GM21381 (cell line): ENCODE measurements around the gene KLHL24.
"Not testable (repeated sequence)": the region's sequence is repeated elsewhere in the genome, so short reads cannot be mapped to it uniquely, and the experiment has no call there.

Experiments used
- ATAC-seq: cut with Tn5 transposase; IDR thresholded peaks from one replicate; pipeline ENCODE4 v1.9.1; 2021; ENCODE audit warnings: mild to moderate bottlenecking, moderate library complexity; ENCODE audit not compliant: unreplicated experiment

Gene KLHL24

DNA sequence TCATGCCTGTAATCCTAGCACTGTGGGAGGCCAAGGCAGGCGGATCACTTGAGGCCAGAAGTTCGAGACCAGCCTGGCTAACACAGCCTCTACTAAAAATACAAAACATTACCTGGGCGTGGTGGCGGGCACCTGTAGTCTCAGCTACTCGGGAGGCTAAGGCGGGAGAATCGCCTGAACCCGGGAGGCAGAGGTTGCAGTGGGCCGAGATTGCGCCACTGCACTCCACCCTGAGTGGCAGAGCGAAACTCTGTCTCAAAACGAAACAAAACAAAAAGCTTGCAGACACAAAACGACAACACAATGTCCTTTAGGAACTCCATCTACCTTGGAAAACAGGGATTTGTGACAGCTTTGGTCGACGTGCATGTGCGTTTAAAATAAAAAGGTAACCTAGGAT lies 716 bp upstream of the KLHL24 start:
- ATAC-seq: no peak

DNA sequence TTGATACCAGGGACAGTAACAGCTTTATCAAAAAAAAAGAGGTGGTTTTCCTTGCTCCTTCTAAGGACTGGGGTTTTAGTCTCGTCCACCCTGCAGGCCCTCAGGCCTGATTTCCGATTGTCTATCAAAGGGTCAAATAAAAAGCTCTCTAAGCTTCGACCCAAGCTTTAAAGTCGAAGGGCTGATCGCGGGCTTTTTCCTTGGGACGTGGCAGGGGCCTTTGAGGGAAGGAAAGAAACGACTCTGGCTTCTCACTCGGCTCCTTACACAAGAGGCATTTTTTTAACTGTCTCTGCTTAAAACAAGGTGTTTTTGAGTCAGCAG lies 354 bp upstream of the KLHL24 start:
- no peak for ATAC-seq

- peak; percentile 76 for ATAC-seq
These were observed 1.0 kb downstream of the KLHL24 start for GRCh38 chr3:183636221-183637105.

DNA sequence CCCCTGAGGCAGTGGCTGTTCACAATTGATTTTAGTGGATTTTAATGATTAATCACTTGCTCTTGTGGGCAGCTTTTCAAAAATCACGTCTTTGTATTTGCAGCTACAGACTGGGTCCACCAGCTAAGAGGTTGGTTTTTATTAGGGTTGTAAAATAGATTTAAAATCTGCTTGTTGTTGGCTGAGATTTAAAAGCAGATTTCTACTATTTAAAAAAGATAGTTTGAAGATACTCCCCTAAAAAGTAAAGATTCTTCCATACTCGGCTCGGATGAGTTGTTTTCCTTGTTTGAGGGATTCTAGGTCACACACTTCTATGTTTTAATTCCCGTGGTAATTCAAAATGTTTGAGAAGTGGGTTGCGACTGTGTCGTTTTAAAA lies 1.7 kb downstream of the KLHL24 start:
- ATAC-seq: no peak

DNA sequence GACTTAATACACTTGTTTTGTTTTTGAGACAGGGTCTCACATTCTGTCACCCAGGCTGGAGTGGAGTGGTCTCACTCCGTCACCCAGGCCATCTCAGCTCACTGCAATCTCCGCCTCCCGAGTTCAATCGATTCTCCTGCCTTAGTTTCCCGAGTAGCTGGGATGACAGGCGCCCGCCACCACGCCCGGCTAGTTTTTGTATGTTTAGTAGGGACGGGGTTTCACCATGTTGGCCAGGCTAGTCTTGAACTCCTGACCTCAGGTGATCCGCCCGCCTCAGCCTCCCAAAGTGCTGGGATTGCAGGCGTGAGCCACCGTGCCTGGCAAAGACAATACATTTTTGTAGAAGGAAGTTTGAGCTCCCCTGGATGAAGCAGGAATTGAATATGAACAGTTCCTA lies 2.2 kb downstream of the KLHL24 start:
- not testable (repeated sequence) for ATAC-seq

- no peak for ATAC-seq
These were observed 2.9 kb downstream of the KLHL24 start for GRCh38 chr3:183638101-183638852.

- ATAC-seq: not testable (repeated sequence)
These were observed 5.2 kb downstream of the KLHL24 start for GRCh38 chr3:183640635-183641034.

- ATAC-seq: no peak
These were observed 6.5 kb downstream of the KLHL24 start for GRCh38 chr3:183641882-183642281.

DNA sequence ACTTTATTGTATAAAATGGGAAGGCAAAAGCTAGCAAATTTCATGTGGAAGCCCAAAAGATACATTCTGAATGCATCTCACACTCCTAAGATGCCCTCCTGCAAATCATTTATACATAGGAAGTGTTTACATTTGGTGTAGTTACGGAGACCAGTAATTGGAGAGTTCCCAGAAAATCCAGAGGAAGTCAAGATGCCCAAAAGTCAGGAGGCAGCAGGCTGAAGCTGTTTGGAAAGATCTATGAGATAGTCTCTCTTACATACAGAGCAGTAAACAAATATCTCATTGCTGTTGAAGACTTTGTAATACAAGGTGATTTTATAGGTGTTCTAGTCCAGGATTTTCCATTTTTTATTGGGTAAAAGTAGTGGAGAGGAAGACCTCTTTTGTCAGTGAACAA lies 8.8 kb downstream of the KLHL24 start:
- no peak for ATAC-seq

GRCh38 chr3:183645254-183645653 lies 9.8 kb downstream of the KLHL24 start:
- no peak for ATAC-seq

DNA sequence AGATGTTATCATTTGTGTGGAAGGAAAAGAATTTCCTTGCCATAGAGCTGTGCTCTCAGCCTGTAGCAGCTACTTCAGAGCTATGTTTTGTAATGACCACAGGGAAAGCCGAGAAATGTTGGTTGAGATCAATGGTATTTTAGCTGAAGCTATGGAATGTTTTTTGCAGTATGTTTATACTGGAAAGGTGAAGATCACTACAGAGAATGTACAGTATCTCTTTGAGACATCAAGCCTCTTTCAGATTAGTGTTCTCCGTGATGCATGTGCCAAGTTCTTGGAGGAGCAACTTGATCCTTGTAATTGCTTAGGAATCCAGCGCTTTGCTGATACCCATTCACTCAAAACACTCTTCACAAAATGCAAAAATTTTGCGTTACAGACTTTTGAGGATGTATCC lies 15.1 kb downstream of the KLHL24 start:
- ATAC-seq: no peak

DNA sequence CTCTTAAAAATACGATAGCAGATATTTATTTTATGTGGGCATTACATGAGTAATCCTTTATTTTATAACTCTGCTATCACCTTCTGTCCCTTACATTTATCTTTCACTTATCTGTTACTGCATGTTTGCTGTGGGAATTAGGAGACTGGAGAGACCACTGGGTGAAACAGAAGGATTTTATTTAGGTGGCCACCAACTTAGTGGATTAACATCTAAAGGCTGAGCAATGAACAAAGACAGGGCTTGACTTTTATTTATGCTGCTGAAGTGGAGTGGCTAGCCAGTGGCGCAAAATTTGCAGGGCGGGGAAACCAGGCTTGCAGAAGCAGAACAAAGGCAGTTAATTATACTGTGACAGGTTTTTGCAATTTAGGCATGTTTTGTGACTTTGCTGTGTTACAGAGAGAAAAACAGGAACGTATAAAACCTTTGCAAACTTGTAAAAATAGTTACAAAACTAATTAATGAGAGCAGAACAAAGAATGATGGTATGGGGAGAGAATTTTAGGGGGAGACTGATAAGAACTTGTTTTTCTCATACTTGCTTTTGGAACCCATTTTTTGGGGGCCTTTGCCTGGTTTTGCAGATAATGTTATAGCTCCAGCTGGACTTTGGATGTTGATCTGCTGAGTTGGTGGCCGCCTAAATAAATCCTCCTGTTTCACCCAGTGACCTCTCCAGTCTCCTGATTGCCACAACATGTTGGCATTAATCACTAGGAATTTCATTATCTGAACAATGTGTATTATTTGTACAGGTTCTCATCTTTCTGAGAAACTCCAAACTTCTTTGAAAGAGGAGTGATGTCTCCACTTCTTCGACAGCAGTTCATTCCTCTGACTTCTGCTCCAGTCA lies 18.0 kb downstream of the KLHL24 start:
- ATAC-seq: no peak

- no peak for ATAC-seq
These were observed 19.3 kb downstream of the KLHL24 start for GRCh38 chr3:183654727-183655126.

DNA sequence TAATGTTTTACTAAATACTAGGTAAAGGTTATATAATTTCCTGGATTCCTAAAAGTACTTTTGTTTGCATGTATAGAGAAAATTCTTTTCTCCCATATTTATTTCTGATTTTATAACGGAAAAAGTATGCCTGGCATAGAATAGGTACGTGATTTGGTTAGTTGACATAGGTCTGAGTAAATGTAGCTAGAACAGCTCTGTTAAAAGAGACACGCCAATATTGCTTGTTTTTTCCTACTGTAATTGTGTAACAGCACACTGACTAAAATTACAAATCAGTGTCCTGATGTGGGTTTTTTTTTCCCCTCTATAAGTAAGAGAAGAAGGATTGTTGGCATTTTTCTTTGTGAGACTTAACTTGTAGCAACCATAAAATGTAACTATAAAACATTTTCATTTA lies 26.7 kb downstream of the KLHL24 start:
- no peak for ATAC-seq

DNA sequence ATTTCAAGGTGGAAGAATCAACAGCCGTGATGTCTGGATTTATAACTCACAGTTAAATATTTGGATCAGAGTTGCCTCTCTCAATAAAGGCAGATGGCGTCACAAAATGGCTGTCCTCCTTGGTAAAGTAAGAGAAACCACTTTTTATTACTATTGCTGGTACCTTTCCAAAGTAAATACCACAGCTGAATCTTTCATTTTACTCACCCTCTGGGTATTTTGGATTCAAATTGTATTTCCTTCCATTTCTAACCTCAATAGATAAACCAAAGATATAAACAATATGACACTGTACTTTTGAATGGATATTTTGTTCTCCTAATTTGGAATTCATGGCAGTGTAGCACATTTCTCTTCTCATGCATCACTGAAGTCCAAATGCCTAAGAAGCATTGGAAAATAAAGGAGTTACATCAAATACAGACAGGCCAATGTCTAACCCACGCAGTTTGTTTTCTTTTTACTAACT lies 29.5 kb downstream of the KLHL24 start:
- ATAC-seq: no peak

- no peak for ATAC-seq
These were observed 44.6 kb downstream of the KLHL24 start for GRCh38 chr3:183680061-183680460.

GRCh38 chr3:183687705-183688104 lies 52.3 kb downstream of the KLHL24 start:
- ATAC-seq: no peak

DNA sequence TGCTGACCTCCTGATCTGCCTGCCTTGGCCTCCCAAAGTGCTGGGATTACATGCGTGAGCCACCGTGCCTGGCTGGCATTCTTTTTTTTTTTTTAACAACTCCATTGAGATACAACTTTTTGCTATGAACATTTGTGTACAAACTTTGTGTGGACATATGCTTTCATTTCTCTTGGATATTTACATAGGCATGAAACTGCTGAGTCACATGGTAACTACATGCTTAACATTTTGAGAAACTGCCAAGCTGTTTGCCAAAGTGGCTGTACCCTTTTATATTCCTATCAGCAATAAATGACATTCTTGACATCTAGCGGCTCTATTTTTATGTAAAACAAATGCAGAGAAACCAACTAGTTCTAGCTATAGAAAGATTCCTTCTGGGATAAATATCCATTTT lies 53.5 kb downstream of the KLHL24 start:
- no peak for ATAC-seq

- not testable (repeated sequence) for ATAC-seq
These were observed 54.2 kb downstream of the KLHL24 start for GRCh38 chr3:183689621-183690020.

GRCh38 chr3:183690402-183690995 lies 55.1 kb downstream of the KLHL24 start:
- no peak for ATAC-seq

DNA sequence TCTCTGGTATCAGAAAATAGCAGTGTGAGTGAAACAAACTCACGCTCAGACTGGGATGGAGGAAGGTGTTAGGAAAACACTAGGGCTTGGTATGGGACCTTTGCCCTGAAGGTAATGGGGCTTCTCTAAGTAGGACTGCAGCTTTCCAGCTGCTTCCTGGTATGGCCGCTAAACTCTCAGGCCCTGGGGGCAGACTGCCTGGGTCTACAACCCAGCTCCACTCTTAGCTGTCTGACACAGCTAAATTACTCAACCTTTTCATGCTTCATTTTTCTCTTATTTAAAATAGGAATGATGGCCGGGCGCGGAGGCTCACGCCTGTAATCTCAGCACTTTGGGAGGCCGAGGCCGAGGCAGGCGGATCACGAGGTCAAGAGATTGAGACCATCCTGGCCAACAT lies 57.0 kb downstream of the KLHL24 start:
- ATAC-seq: no peak
